NCI-H774 (cell line): Measurements from ENCODE around the gene FERMT3.

ENCODE experiments used
- DNase-seq: peaks from one replicate; lab custom pipeline; 2025; lab: John Stamatoyannopoulos, UW

The FERMT3 gene

GRCh38 chr11:64220798-64221197, 14.3 kb downstream of the FERMT3 start:
- no peak for DNase-seq

GRCh38 chr11:64222651-64223000, 16.1 kb downstream of the FERMT3 start:
- no peak for DNase-seq

GRCh38 chr11:64223001-64223651, 16.6 kb downstream of the FERMT3 start:
- DNase-seq, result no peak

GRCh38 chr11:64224151-64224890, 17.8 kb downstream of the FERMT3 start:
- no peak for DNase-seq

- DNase-seq, result no peak
Observed at GRCh38 chr11:64224891-64225607, 18.5 kb downstream of the FERMT3 start.

DNA sequence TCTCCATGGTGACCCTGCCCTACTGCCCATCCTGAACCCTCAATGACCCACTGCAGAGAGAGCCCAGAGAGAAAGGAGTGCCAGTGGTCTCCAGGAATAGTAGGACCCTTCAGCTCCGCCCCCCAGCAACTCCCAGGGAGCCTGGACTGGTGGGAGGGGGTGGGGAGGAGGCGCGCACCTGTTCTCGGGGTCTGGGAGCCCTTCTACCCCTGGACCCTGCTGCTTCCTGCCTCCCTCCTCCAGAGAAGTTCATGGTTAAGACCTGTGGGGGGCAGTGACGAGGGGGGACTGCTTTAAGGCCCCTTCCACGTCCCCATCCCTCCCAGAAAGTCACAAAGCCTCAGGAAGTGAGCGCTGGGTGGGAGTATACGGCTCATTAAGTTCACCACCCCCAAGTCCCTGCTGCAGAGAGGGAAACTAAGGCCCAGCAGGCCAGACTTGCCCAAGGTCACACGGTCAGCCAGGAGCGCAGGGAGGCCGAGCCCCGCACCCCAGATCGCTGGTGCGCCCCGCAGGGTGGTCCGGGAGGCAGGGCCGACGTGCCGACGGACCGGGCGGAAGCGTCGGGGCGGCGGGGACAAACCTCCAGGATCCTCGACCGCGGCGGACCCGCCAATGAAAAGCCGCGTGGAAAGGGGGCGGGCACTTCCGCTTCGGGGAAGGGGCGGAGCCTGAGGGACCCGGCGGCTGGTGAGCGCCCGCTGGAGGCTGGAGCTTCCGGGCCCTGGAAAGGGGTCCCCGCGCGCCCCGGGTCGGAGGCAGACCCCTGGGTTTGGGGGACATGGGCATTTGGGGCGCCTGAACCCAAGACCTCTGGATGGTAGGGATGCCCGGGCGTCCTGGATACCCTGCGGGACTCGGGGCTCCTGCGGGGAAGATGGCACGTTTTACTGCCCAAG, 19.3 kb downstream of the FERMT3 start, which contains the start of the genes NUDT22 and TRPT1:
Gene NUDT22 (plus strand): TSS at position 667 of the 899 bp plus-strand sequence. CDS start 379 bp downstream, outside the sequence.
Gene TRPT1 (minus strand): TSS at position 579 of the 899 bp plus-strand sequence. CDS start 326 bp downstream, at position 253.
- DNase-seq, result peak; percentile 82

GRCh38 chr11:64226507-64227051, 20.1 kb downstream of the FERMT3 start:
- peak; percentile 73 for DNase-seq

GRCh38 chr11:64227405-64227956, 21.0 kb downstream of the FERMT3 start:
- no peak for DNase-seq

- DNase-seq, result no peak
Observed at GRCh38 chr11:64229090-64229743, 22.7 kb downstream of the FERMT3 start.

- no peak for DNase-seq
Observed at GRCh38 chr11:64229744-64230170, 23.2 kb downstream of the FERMT3 start.

- DNase-seq, result peak; percentile 97
Observed at GRCh38 chr11:64230171-64230984, 23.9 kb downstream of the FERMT3 start, which contains the start of gene DNAJC4. Gene DNAJC4 (plus strand): TSS chr11:64230548. CDS start chr11:64230855, 307 bp downstream.

- DNase-seq, result no peak
Observed at GRCh38 chr11:64230985-64231365, 24.5 kb downstream of the FERMT3 start.

GRCh38 chr11:64231546-64231945, 25.0 kb downstream of the FERMT3 start:
- no peak for DNase-seq

DNA sequence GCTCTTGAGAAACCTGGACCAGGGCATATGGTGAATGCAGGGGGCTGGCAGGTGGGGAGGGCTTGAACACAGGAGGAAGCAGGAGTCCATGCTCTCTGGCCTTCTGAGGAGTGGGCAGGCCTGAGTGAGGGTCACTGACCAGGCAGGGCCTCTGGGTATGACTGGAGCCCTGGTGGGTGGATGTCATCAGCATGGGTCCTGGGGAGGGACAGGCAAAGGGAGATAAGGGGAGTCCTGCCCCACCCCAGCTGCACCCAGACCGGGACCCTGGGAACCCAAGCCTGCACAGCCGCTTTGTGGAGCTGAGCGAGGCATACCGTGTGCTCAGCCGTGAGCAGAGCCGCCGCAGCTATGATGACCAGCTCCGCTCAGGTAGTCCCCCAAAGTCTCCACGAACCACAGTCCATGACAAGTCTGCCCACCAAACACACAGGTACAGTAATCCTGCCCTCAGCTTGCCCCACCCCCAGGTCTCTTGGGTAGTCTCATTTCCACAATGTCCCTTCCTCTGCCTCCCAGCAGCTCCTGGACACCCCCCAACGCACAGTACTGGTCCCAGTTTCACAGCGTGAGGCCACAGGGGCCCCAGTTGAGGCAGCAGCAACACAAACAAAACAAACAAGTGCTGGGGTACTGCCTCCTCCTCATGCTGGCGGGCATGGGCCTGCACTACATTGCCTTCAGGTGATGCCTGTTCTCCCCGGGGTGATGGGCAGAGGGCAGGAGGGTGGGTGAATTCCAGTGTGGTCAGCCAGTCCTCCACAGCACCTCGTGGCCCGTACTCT, 25.9 kb downstream of the FERMT3 start:
- no peak for DNase-seq

DNA sequence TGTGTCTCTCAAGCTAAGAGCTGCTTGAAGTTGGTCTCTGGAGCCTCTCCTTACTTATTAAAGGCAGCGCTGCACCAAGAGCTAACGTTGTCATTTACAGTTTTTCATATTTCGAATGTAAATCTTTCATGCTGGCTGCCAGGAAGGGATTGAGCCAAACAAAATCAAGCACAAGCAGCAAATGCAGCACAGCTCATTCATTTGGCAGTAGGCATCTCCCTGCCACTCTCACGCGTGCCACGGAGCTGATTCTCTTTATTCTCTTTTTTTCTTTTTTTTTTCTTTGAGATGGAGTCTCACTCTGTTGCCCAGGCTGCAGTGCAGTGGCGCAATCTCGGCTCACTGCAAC, 26.4 kb downstream of the FERMT3 start:
- DNase-seq, result no peak

DNA sequence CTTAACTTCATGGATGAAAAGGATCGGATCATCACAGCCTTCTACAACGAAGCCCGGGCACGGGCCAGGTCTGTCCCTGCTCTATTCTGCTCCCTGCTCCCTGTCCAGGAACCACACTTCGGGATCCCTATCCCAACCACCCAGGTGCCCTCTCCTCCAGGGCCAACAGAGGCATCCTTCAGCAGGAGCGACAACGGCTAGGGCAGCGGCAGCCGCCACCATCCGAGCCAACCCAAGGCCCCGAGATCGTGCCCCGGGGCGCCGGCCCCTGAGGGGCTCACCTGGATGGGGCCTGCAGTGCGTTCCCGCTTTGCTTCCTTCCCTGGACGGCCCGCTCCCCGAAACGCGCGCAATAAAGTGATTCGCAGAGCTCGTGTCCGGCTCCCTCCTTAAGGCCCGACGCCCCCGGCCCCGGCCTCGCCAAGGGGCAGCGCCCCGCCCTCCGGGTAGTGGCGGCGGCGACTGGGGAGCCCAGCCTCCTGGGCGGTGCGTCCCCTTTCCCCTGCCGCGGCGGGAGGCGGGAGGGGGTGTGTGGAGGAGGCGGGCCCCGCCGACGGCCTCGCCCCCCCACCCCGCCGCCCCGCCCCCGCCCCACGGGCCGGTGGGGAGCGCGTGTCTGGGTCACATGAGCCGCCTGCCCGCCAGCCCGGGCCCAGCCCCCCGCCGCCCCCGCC, 27.5 kb downstream of the FERMT3 start, which contains the start of gene VEGFB:
Gene VEGFB (plus strand): TSS at position 672 of the 674 bp plus-strand sequence. CDS start 250 bp downstream, outside the sequence.
- peak; percentile 79 for DNase-seq

DNA sequence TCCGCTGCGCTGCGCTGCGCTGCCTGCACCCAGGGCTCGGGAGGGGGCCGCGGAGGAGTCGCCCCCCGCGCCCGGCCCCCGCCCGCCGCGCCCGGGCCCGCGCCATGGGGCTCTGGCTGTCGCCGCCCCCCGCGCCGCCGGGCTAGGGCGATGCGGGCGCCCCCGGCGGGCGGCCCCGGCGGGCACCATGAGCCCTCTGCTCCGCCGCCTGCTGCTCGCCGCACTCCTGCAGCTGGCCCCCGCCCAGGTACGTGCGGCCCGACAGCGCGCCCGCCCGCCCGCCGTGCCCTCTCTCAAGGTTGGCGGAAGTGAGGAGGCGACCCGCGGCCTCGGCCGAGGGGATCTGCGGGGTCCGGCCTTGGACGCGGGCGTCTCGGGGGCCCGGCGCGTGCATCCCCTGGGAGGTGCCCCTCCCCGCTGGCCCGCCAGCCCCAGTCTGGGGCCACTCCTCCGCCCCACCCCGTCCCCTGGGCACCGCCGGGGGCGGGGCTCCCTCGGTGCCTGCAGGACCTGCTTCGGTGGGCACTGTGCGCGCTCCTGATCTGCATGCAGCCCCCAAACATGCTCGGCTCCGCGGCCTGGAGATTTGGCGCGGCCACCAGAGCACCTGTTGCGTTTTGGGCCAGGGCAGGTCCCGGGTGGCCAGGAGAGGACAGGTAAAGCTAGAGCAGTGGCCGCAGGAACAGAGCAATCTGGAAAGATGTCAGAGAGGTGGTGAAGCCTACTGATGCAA, 28.3 kb downstream of the FERMT3 start:
- peak; percentile 47 for DNase-seq
